Measurements from ENCODE around the gene STX10. TPM values are rescaled to one million over a fixed set of nuclear protein-coding genes. Genes with fewer than 3 reads are reported as not detected.

Gene STX10
- total and polyA plus RNA-seq, 9 of the 15 experiments (the other 6 are each of a cell fraction or from before 2014, with no cell fraction given) = 0.51 to 66.3 (median 31.0) TPM

GRCh38 chr19:13133241-13133870 is 16.8 kb downstream of the STX10 start:
- Histone ChIP-seq H2AFZ (ENCODE audit: low read depth, low read length) (no peak overlapping the region), H3K36me3 (ENCODE audit: control insufficient read depth, insufficient read depth, low read length) (peaks cover 92% of the 10 kb centered on the region), H3K4me3 (no peak overlapping the region), H3K9me1 (ENCODE audit: control insufficient read depth, insufficient read depth, low read length) (no peaks in the 10 kb centered on the region), H3K27me3 (ENCODE audit: control insufficient read depth in 2 of 2, insufficient read depth in 2 of 2, low read length in 2 of 2) (no peaks in the 10 kb centered on the region), H3K4me1 (replicated peaks in 1 of 2; ENCODE audit: control insufficient read depth in 2 of 2, insufficient read depth in 2 of 2, low read length in 2 of 2) (peaks cover 16 to 34% of the 10 kb centered on the region in 2 experiments), H3K9me3 (replicated peaks; ENCODE audit: control insufficient read depth, insufficient read depth, low read depth, low read length) (no peaks in the 10 kb centered on the region), H3K27ac (ENCODE audit: extremely low read depth, low read depth, low read length) (no peak overlapping the region), H3K9ac (ENCODE audit: insufficient read depth in 1 of 2, low read depth in 2 of 2, low read length in 2 of 2) (no peak overlapping the region; a peak in 1 of 4 replicates), H4K20me1 (replicated peaks; ENCODE audit: control insufficient read depth, insufficient read depth, low read length) (peaks cover 35% of the 10 kb centered on the region), H3K79me2 (ENCODE audit: control insufficient read depth, insufficient read depth, low read length) (peaks cover 62% of the 10 kb centered on the region), H3K4me2 (ENCODE audit: insufficient read depth, low read length) (no peak overlapping the region)
- BruUV-seq (replicated peaks) = no TSS peak
- WGBS (ENCODE audit: insufficient coverage, low coverage, missing lambda C conversion rate) = 77% methylated on average over 11 of the region's 12 CpGs
- TF ChIP-seq ZNF354B (CRISPR knock-in tag; IDR thresholded peaks at IDR 0.05) = no peak
- TF ChIP-seq MCM2 (IDR thresholded peaks at IDR 0.05; ENCODE audit: low read depth) = no peak
- no peak for TF ChIP-seq ATF2 (CRISPR knock-in tag; IDR thresholded peaks at IDR 0.05)
- TF ChIP-seq ZNF212 (CRISPR knock-in tag; IDR thresholded peaks at IDR 0.05) = no peak
- no peak for TF ChIP-seq SNIP1 (IDR thresholded peaks at IDR 0.05; ENCODE audit: low read depth)
- TF ChIP-seq ZNF699 (CRISPR knock-in tag; IDR thresholded peaks at IDR 0.05; ENCODE audit: insufficient replicate concordance) = no peak
- TF ChIP-seq ZNF197 (CRISPR knock-in tag; IDR thresholded peaks at IDR 0.05; ENCODE audit: low read depth) = no peak
- no peak for TF ChIP-seq POLR2G (IDR thresholded peaks at IDR 0.05; ENCODE audit: low read depth, low read length)
- no peak for TF ChIP-seq ILK (tag; IDR thresholded peaks at IDR 0.05; ENCODE audit: borderline replicate concordance, low read depth)
- no peak for TF ChIP-seq HEY1 (CRISPR knock-in tag; IDR thresholded peaks at IDR 0.05; ENCODE audit: borderline replicate concordance)
- CTCF ChIA-PET (ENCODE audit: low intra/inter-chr PET ratio) = no interaction called here
- in situ Hi-C loops (cut with MboI) (no loop called here), intact Hi-C loops (cut with micrococcal nuclease) (no loop called here)
- DNase-seq (ENCODE audit: extremely low read depth in 1 of 4, low spot score in 3 of 4) (no peak), FAIRE-seq (peak; percentile 66), ATAC-seq (no peak)
- POLR2A ChIA-PET = interaction anchor here (1.6 to 3.2 kb wide), 4 partner anchors 13 to 21 kb away, joined by 6 to 17 read pairs (median 13); partner anchors contain the start of genes IER2 and STX10

Measured in K562 (cell line).